ENCODE measurements around the gene TBPL1.

The TBPL1 gene

GRCh38 chr6:133986942-133987341 lies 33.9 kb downstream of the TBPL1 start:
- Histone ChIP-seq H3K27me3 (ENCODE audit: insufficient read depth, poor library complexity, severe bottlenecking) (no peaks in the 10 kb centered on the region), H3K4me1 (ENCODE audit: insufficient read depth, poor library complexity, severe bottlenecking) (peaks cover 10% of the 10 kb centered on the region), H3K36me3 (ENCODE audit: low read depth) (peaks cover 42% of the 10 kb centered on the region), H3K9me3 (ENCODE audit: severe bottlenecking) (no peaks in the 10 kb centered on the region), H3K27ac (ENCODE audit: poor library complexity, severe bottlenecking) (no peak overlapping the region), H3K4me3 (ENCODE audit: severe bottlenecking) (no peak overlapping the region)
- DNase-seq (ENCODE audit: low spot score) (no peak), ATAC-seq (ENCODE audit: low read depth) (no peak)
- TF ChIP-seq CTCF (IDR thresholded peaks at IDR 0.05; ENCODE audit: poor library complexity, severe bottlenecking), result no peak

- peaks cover 10% of the 10 kb centered on the region for H3K4me1 ChIP-seq (ENCODE audit: insufficient read depth, poor library complexity, severe bottlenecking)
- peaks cover 22% of the 10 kb centered on the region for H3K36me3 ChIP-seq (ENCODE audit: low read depth)
- no peak for TF ChIP-seq CTCF (IDR thresholded peaks at IDR 0.05; ENCODE audit: poor library complexity, severe bottlenecking)
- no peaks in the 10 kb centered on the region for H3K27me3 ChIP-seq (ENCODE audit: insufficient read depth, poor library complexity, severe bottlenecking)
- H3K27ac ChIP-seq (ENCODE audit: poor library complexity, severe bottlenecking), result no peak overlapping the region
- ATAC-seq (ENCODE audit: low read depth), result no peak
- no peak for DNase-seq (ENCODE audit: low spot score)
- no peaks in the 10 kb centered on the region for H3K9me3 ChIP-seq (ENCODE audit: severe bottlenecking)
- H3K4me3 ChIP-seq (ENCODE audit: severe bottlenecking), result no peak overlapping the region
These were observed 36.5 kb downstream of the TBPL1 start for GRCh38 chr6:133989525-133989924.

GRCh38 chr6:133990321-133990720 lies 37.3 kb downstream of the TBPL1 start:
- Histone ChIP-seq H3K9me3 (ENCODE audit: severe bottlenecking) (no peaks in the 10 kb centered on the region), H3K4me3 (ENCODE audit: severe bottlenecking) (no peak overlapping the region), H3K4me1 (ENCODE audit: insufficient read depth, poor library complexity, severe bottlenecking) (peaks cover 10% of the 10 kb centered on the region), H3K27me3 (ENCODE audit: insufficient read depth, poor library complexity, severe bottlenecking) (no peaks in the 10 kb centered on the region), H3K36me3 (ENCODE audit: low read depth) (peaks cover 18% of the 10 kb centered on the region), H3K27ac (ENCODE audit: poor library complexity, severe bottlenecking) (no peak overlapping the region)
- ATAC-seq (ENCODE audit: low read depth) (no peak), DNase-seq (ENCODE audit: low spot score) (no peak)
- no peak for TF ChIP-seq CTCF (IDR thresholded peaks at IDR 0.05; ENCODE audit: poor library complexity, severe bottlenecking)

GRCh38 chr6:133991096-133991593 lies 38.1 kb downstream of the TBPL1 start:
- Histone ChIP-seq H3K4me3 (ENCODE audit: severe bottlenecking) (no peak overlapping the region), H3K27ac (ENCODE audit: poor library complexity, severe bottlenecking) (no peak overlapping the region)
- peak; percentile 75 for ATAC-seq (ENCODE audit: low read depth)

More at GRCh38 chr6:133991096-133991593, 38.1 kb downstream of the TBPL1 start:
- Histone ChIP-seq H3K36me3 (ENCODE audit: low read depth) (peaks cover 10% of the 10 kb centered on the region), H3K9me3 (ENCODE audit: severe bottlenecking) (no peaks in the 10 kb centered on the region), H3K27me3 (ENCODE audit: insufficient read depth, poor library complexity, severe bottlenecking) (no peaks in the 10 kb centered on the region), H3K4me1 (ENCODE audit: insufficient read depth, poor library complexity, severe bottlenecking) (peaks cover 10% of the 10 kb centered on the region)
- DNase-seq (ENCODE audit: low spot score), result no peak
- TF ChIP-seq CTCF (IDR thresholded peaks at IDR 0.05; ENCODE audit: poor library complexity, severe bottlenecking), result no peak

All from RWPE2 (cell line).